ENCODE measurements around the gene CCDC170.
"Not testable (repeated sequence)": the region's sequence is repeated elsewhere in the genome, so short reads cannot be mapped to it uniquely, and the experiment has no call there.

CCDC170 gene

GRCh38 chr6:151539506-151540268, 45.9 kb downstream of the CCDC170 start:
- DNase-seq: no peak

GRCh38 chr6:151544453-151544852, 50.6 kb downstream of the CCDC170 start:
- H2BK15ac ChIP-seq (ENCODE audit: low read depth, poor library complexity, severe bottlenecking): no peak overlapping the region
- no peaks in the 10 kb centered on the region for H3K4me1 ChIP-seq (ENCODE audit: control insufficient read depth, insufficient read depth, low read depth, low read length)
- H3K27ac ChIP-seq (ENCODE audit: low read length, poor library complexity, severe bottlenecking): no peak overlapping the region
- WGBS: 74% methylated on average over 1 of the region's 1 CpG
- no peaks in the 10 kb centered on the region for H3K27me3 ChIP-seq (ENCODE audit: control insufficient read depth in 1 of 2, insufficient read depth in 1 of 2, low read length in 2 of 2)
- peaks cover 13% of the 10 kb centered on the region for H3K9me3 ChIP-seq (ENCODE audit: control insufficient read depth, low read length)
- DNase-seq: no peak
- no peak overlapping the region for H3K4me2 ChIP-seq (ENCODE audit: low read length, poor library complexity, severe bottlenecking)
- H2BK120ac ChIP-seq (ENCODE audit: low read depth, low read length): no peak overlapping the region
- H3K18ac ChIP-seq (ENCODE audit: low read depth in 1 of 2, low read length in 2 of 2): no peak overlapping the region
- no peak overlapping the region for H4K91ac ChIP-seq (ENCODE audit: low read length)
- H2BK5ac ChIP-seq (ENCODE audit: low read depth, low read length, poor library complexity, severe bottlenecking): no peak overlapping the region
- no peak overlapping the region for H4K8ac ChIP-seq (ENCODE audit: low read length)
- no peak overlapping the region for H2AFZ ChIP-seq (ENCODE audit: low read depth, low read length)
- no peak overlapping the region for H3K4me3 ChIP-seq (ENCODE audit: insufficient read depth in 1 of 2, low read depth in 1 of 2, low read length in 2 of 2)
- H3K79me1 ChIP-seq (replicated peaks; ENCODE audit: low read length, poor library complexity, severe bottlenecking): no peaks in the 10 kb centered on the region
- no peak overlapping the region for H3K23ac ChIP-seq (ENCODE audit: low read length in 2 of 2)
- H3K14ac ChIP-seq (ENCODE audit: low read length in 2 of 2): no peak overlapping the region
- H2BK12ac ChIP-seq (ENCODE audit: low read length in 2 of 2): no peak overlapping the region
- no peak overlapping the region for H2AK5ac ChIP-seq (ENCODE audit: low read length, severe bottlenecking)
- H3K36me3 ChIP-seq (ENCODE audit: control insufficient read depth in 1 of 2, insufficient read depth in 2 of 2, low read depth in 1 of 2, low read length in 2 of 2): no peaks in the 10 kb centered on the region
- H3K9ac ChIP-seq (ENCODE audit: low read length): no peak overlapping the region
- H3K4ac ChIP-seq (ENCODE audit: low read depth in 1 of 2, low read length in 2 of 2): no peak overlapping the region

More at GRCh38 chr6:151539506-151540268, 45.9 kb downstream of the CCDC170 start:
- H3K4me2 ChIP-seq (ENCODE audit: low read length, poor library complexity, severe bottlenecking): no peak overlapping the region
- H4K91ac ChIP-seq (ENCODE audit: low read length): no peak overlapping the region
- no peak overlapping the region for H3K4ac ChIP-seq (ENCODE audit: low read depth in 1 of 2, low read length in 2 of 2)
- no peaks in the 10 kb centered on the region for H3K36me3 ChIP-seq (ENCODE audit: control insufficient read depth in 1 of 2, insufficient read depth in 2 of 2, low read depth in 1 of 2, low read length in 2 of 2)
- H3K9me3 ChIP-seq (ENCODE audit: control insufficient read depth, low read length): peaks cover 14% of the 10 kb centered on the region
- H3K4me3 ChIP-seq (ENCODE audit: insufficient read depth in 1 of 2, low read depth in 1 of 2, low read length in 2 of 2): peak overlapping the region in 1 of 2 experiments; percentile 7
- no peak overlapping the region for H3K23ac ChIP-seq (ENCODE audit: low read length in 2 of 2)
- no peaks in the 10 kb centered on the region for H3K27me3 ChIP-seq (ENCODE audit: control insufficient read depth in 1 of 2, insufficient read depth in 1 of 2, low read length in 2 of 2)
- H2BK5ac ChIP-seq (ENCODE audit: low read depth, low read length, poor library complexity, severe bottlenecking): peak overlapping the region; percentile 31
- H2AK5ac ChIP-seq (ENCODE audit: low read length, severe bottlenecking): no peak overlapping the region
- no peak overlapping the region for H3K9ac ChIP-seq (ENCODE audit: low read length)
- H3K79me1 ChIP-seq (replicated peaks; ENCODE audit: low read length, poor library complexity, severe bottlenecking): no peaks in the 10 kb centered on the region
- no peak overlapping the region for H3K18ac ChIP-seq (ENCODE audit: low read depth in 1 of 2, low read length in 2 of 2)
- 8% methylated on average over 1 of the region's 1 CpG for WGBS
- no peak overlapping the region for H3K14ac ChIP-seq (ENCODE audit: low read length in 2 of 2)
- no peak overlapping the region for H4K8ac ChIP-seq (ENCODE audit: low read length)
- no peak overlapping the region for H3K27ac ChIP-seq (ENCODE audit: low read length, poor library complexity, severe bottlenecking)
- no peak overlapping the region for H2AFZ ChIP-seq (ENCODE audit: low read depth, low read length)
- H2BK12ac ChIP-seq (ENCODE audit: low read length in 2 of 2): no peak overlapping the region
- H2BK120ac ChIP-seq (ENCODE audit: low read depth, low read length): no peak overlapping the region
- H3K4me1 ChIP-seq (ENCODE audit: control insufficient read depth, insufficient read depth, low read depth, low read length): no peaks in the 10 kb centered on the region
- no peak overlapping the region for H2BK15ac ChIP-seq (ENCODE audit: low read depth, poor library complexity, severe bottlenecking)

DNA sequence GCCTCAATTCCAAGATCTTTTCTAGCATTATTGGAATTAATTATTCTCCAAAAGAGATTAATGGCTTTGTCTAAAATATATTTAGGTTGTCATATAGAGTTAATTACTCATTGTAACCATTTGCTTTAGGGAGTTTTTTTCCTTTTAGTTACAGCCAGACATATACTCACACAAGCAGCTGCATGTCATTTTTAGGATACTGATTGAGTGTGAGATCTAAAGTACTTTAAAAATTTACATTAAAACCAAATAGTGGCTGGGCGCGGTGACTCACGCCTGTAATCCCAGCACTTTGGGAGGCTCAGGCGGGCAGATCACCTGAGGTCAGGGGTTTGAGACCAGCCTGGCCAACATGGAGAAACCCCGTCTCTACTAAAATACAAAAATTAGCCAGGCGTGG, 51.1 kb downstream of the CCDC170 start:
- not testable (repeated sequence) for H3K4me1 ChIP-seq (ENCODE audit: control insufficient read depth, insufficient read depth, low read depth, low read length); H3K27ac ChIP-seq (ENCODE audit: low read length, poor library complexity, severe bottlenecking); H2BK15ac ChIP-seq (ENCODE audit: low read depth, poor library complexity, severe bottlenecking); H3K4me2 ChIP-seq (ENCODE audit: low read length, poor library complexity, severe bottlenecking); H3K18ac ChIP-seq (ENCODE audit: low read depth in 1 of 2, low read length in 2 of 2); H3K4me3 ChIP-seq (ENCODE audit: insufficient read depth in 1 of 2, low read depth in 1 of 2, low read length in 2 of 2); H3K9ac ChIP-seq (ENCODE audit: low read length); H2BK12ac ChIP-seq (ENCODE audit: low read length in 2 of 2); H4K8ac ChIP-seq (ENCODE audit: low read length); DNase-seq; H2AFZ ChIP-seq (ENCODE audit: low read depth, low read length); H3K4ac ChIP-seq (ENCODE audit: low read depth in 1 of 2, low read length in 2 of 2); H3K9me3 ChIP-seq (ENCODE audit: control insufficient read depth, low read length); H2AK5ac ChIP-seq (ENCODE audit: low read length, severe bottlenecking); H3K23ac ChIP-seq (ENCODE audit: low read length in 2 of 2); H3K36me3 ChIP-seq (ENCODE audit: control insufficient read depth in 1 of 2, insufficient read depth in 2 of 2, low read depth in 1 of 2, low read length in 2 of 2); H3K27me3 ChIP-seq (ENCODE audit: control insufficient read depth in 1 of 2, insufficient read depth in 1 of 2, low read length in 2 of 2); H2BK120ac ChIP-seq (ENCODE audit: low read depth, low read length); H3K14ac ChIP-seq (ENCODE audit: low read length in 2 of 2); H3K79me1 ChIP-seq (replicated peaks; ENCODE audit: low read length, poor library complexity, severe bottlenecking); H2BK5ac ChIP-seq (ENCODE audit: low read depth, low read length, poor library complexity, severe bottlenecking); H4K91ac ChIP-seq (ENCODE audit: low read length)
- 90% methylated on average over 6 of the region's 6 CpGs for WGBS

DNA sequence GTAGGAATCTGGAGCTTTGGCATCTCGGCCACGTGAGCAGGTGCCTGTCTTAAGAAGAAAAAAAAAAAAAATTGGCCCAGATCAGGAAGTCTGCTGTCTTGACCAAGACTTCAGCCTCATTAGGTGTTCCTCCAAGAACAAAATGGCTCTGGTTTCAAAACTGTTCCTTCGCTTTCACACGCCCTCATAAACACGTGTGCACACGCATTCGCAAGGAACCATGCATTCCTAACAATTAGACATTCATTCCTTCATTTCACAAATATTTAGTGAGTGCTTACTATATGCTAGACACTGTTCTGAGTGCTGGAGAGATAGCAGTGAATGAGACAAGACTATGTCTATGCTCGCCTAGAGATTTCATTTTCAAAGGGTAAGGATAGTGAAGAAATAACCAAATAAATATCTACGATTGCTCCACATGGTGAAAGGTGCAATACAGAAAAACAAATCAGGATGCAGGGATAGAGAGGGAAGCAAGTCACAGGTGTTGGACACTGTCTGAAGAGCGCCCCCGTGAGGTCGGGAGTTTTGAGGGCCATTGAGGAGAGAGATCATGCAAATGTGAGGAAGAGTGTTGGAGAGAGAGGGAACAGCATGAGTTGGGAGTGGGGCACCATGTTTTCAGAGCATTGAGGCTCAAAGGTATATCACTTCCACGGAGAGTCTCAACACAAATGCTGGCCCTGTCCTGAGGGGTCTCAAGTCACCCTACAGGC, 53.3 kb downstream of the CCDC170 start:
- Histone ChIP-seq H3K4me1 (ENCODE audit: control insufficient read depth, insufficient read depth, low read depth, low read length) (peaks cover 2% of the 10 kb centered on the region), H3K4me2 (ENCODE audit: low read length, poor library complexity, severe bottlenecking) (no peak overlapping the region), H2AFZ (ENCODE audit: low read depth, low read length) (no peak overlapping the region), H4K91ac (ENCODE audit: low read length) (no peak overlapping the region), H3K14ac (ENCODE audit: low read length in 2 of 2) (no peak overlapping the region), H2AK5ac (ENCODE audit: low read length, severe bottlenecking) (no peak overlapping the region), H2BK12ac (ENCODE audit: low read length in 2 of 2) (no peak overlapping the region), H3K27me3 (ENCODE audit: control insufficient read depth in 1 of 2, insufficient read depth in 1 of 2, low read length in 2 of 2) (no peaks in the 10 kb centered on the region), H3K23ac (ENCODE audit: low read length in 2 of 2) (no peak overlapping the region), H2BK120ac (ENCODE audit: low read depth, low read length) (no peak overlapping the region), H3K9me3 (ENCODE audit: control insufficient read depth, low read length) (peaks cover 6% of the 10 kb centered on the region), H3K4ac (ENCODE audit: low read depth in 1 of 2, low read length in 2 of 2) (no peak overlapping the region), H2BK5ac (ENCODE audit: low read depth, low read length, poor library complexity, severe bottlenecking) (peak overlapping the region; percentile 45), H3K27ac (ENCODE audit: low read length, poor library complexity, severe bottlenecking) (no peak overlapping the region), H2BK15ac (ENCODE audit: low read depth, poor library complexity, severe bottlenecking) (no peak overlapping the region), H3K4me3 (ENCODE audit: insufficient read depth in 1 of 2, low read depth in 1 of 2, low read length in 2 of 2) (no peak overlapping the region), H3K36me3 (ENCODE audit: control insufficient read depth in 1 of 2, insufficient read depth in 2 of 2, low read depth in 1 of 2, low read length in 2 of 2) (no peaks in the 10 kb centered on the region), H4K8ac (ENCODE audit: low read length) (no peak overlapping the region), H3K9ac (ENCODE audit: low read length) (no peak overlapping the region), H3K79me1 (replicated peaks; ENCODE audit: low read length, poor library complexity, severe bottlenecking) (no peaks in the 10 kb centered on the region), H3K18ac (ENCODE audit: low read depth in 1 of 2, low read length in 2 of 2) (no peak overlapping the region)
- DNase-seq: no peak
- WGBS: 88% methylated on average over 10 of the region's 13 CpGs

All from mesenchymal stem cell (in vitro differentiated cells and primary cell).